Liver (tissue), 9 donors: ENCODE data around the gene LRIG1. TPM values are rescaled to one million over a fixed set of nuclear protein-coding genes. Genes with fewer than 3 reads are reported as not detected.

ENCODE experiments used
- DNase-seq: peaks from one replicate; pipeline ENCODE4 v3.0.0-alpha.2; 2017; ENCODE audit warnings: low spot score
- H3K27ac ChIP-seq, 2 donors: one replicate each; pipeline ENCODE4 v1.7.0; 2013; ENCODE audit warnings: inconsistent platforms in 2 of 2, low read length in 2 of 2, control low read depth in 1 of 2, low read depth in 1 of 2, mild to moderate bottlenecking in 1 of 2
- H3K27me3 ChIP-seq, 4 donors: one replicate each; pipeline versions ENCODE4 v1.6.1 to v1.7.0; 2013; ENCODE audit warnings: low read length in 3 of 4, inconsistent platforms in 1 of 4, mild to moderate bottlenecking in 1 of 4, moderate library complexity in 1 of 4; ENCODE audit not compliant: control insufficient read depth in 4 of 4, insufficient read depth in 4 of 4
- H3K36me3 ChIP-seq, 4 donors: one replicate each; pipeline versions ENCODE4 v1.6.1 to v1.7.0; 2013; ENCODE audit warnings: low read length in 3 of 4, mild to moderate bottlenecking in 3 of 4, low read depth in 1 of 4, moderate library complexity in 1 of 4; ENCODE audit not compliant: control insufficient read depth in 4 of 4, insufficient read depth in 3 of 4
- H3K4me1 ChIP-seq, 4 donors: one replicate each; pipeline versions ENCODE4 v1.6.1 to v1.7.0; 2013; ENCODE audit warnings: low read length in 3 of 4, mild to moderate bottlenecking in 3 of 4, moderate library complexity in 1 of 4; ENCODE audit not compliant: control insufficient read depth in 4 of 4, insufficient read depth in 4 of 4
- H3K4me3 ChIP-seq, 3 donors: one replicate each; pipeline versions ENCODE4 v1.6.1 to v1.7.0; 2013; ENCODE audit warnings: low read length in 3 of 3, control low read depth in 1 of 3, low read depth in 1 of 3, mild to moderate bottlenecking in 1 of 3
- H3K9ac ChIP-seq, 2 donors: one replicate each; pipeline ENCODE4 v1.7.0; 2013; ENCODE audit warnings: low read length in 2 of 2, mild to moderate bottlenecking in 2 of 2, moderate library complexity in 2 of 2, control low read depth in 1 of 2, low read depth in 1 of 2
- H3K9me3 ChIP-seq, 4 donors: one replicate each; pipeline versions ENCODE4 v1.6.1 to v1.7.0; 2013; ENCODE audit warnings: low read length in 3 of 4; ENCODE audit not compliant: control insufficient read depth in 4 of 4
- FOXA1 ChIP-seq: IDR thresholded peaks from 2 replicates; pipeline ENCODE4 v1.6.1; 2016; ENCODE audit warnings: antibody characterized with exemption
- FOXA2 ChIP-seq: IDR thresholded peaks from 2 replicates; pipeline ENCODE4 v1.6.1; 2016; ENCODE audit warnings: antibody characterized with exemption
- GABPA ChIP-seq, 2 donors: IDR thresholded peaks in 1 of 2; conservative IDR thresholded peaks in 1 of 2; 2 replicates each; pipeline ENCODE4 v1.6.1; 2016; ENCODE audit warnings: antibody characterized with exemption in 2 of 2, mild to moderate bottlenecking in 1 of 2, moderate library complexity in 1 of 2
- HNF4A ChIP-seq, 2 donors: conservative IDR thresholded peaks; 2 replicates each; pipeline ENCODE4 v1.6.1; 2016; ENCODE audit warnings: antibody characterized with exemption in 2 of 2, mild to moderate bottlenecking in 2 of 2
- HNF4G ChIP-seq: IDR thresholded peaks from 2 replicates; pipeline ENCODE4 v1.6.1; 2016; ENCODE audit warnings: antibody characterized with exemption
- JUND ChIP-seq, 2 donors: IDR thresholded peaks; 2 replicates each; pipeline ENCODE4 v1.6.1; 2016; ENCODE audit warnings: antibody characterized with exemption in 2 of 2
- RAD21 ChIP-seq, 2 donors: IDR thresholded peaks; 2 replicates each; pipeline ENCODE4 v1.6.1; 2016; ENCODE audit warnings: antibody characterized with exemption in 2 of 2, mild to moderate bottlenecking in 2 of 2
- RXRA ChIP-seq, 2 donors: IDR thresholded peaks; 2 replicates each; pipeline ENCODE4 v1.6.1; 2017 to 2018; ENCODE audit warnings: antibody characterized with exemption in 2 of 2, mild to moderate bottlenecking in 1 of 2
- TAF1 ChIP-seq: conservative IDR thresholded peaks from 2 replicates; pipeline ENCODE4 v1.6.1; 2016; ENCODE audit warnings: antibody characterized with exemption, mild to moderate bottlenecking
- WGBS: extraction: QIAGEN DNeasy Blood & Tissue Kit; methylation state at CpG from one replicate; pipeline ENCODE4 v1.1.7; 2013; 5-methylcytosine and 5-hydroxymethylcytosine counted together
- polyA plus RNA-seq, 2 donors: library from polyadenylated mRNA; stranded (reverse) in 1 of 2; unstranded in 1 of 2; fragments of 200-250 nt in 1 of 2; fragments of >200 nt in 1 of 2; fragmentation: Nextera tagmentation in 1 of 2; extraction: Ambion mirVana in 1 of 2; gene quantifications; one replicate each; pipeline versions ENCODE4 v1.2.1 to v1.2.3, GENCODE V29; 2013 to 2015
- total RNA-seq, 2 donors: library from RNA; depleted of rRNA; stranded (reverse); fragments of >200 nt; gene quantifications; one replicate each; pipeline ENCODE4 v1.2.3, GENCODE V29; 2014
- TF ChIP-seq, protein P1 (sequence below): IDR thresholded peaks from 2 replicates; pipeline ENCODE4 v1.6.1; 2016; ENCODE audit warnings: antibody characterized with exemption
- TF ChIP-seq, protein P2 (sequence below): IDR thresholded peaks from 2 replicates; pipeline ENCODE4 v1.6.1; 2016; ENCODE audit warnings: antibody characterized with exemption, mild to moderate bottlenecking
- TF ChIP-seq, protein P3 (sequence below): IDR thresholded peaks from 2 replicates; pipeline ENCODE4 v1.6.1; 2016; ENCODE audit warnings: antibody characterized with exemption
- TF ChIP-seq, protein P4 (sequence below): fragments of 150-350 bp; IDR thresholded peaks from 2 replicates; pipeline ENCODE4 v1.5.1; 2017; ENCODE audit warnings: improper control_type of control experiment, low read depth, low read length; ENCODE audit not compliant: missing input control
- donor health status: healthy.
- donor health status: healthy.
- donor health status: healthy.
- donor health status: healthy.
- donor health status: healthy.

LRIG1 gene
- total and polyA plus RNA-seq, 4 donors: 9.4 to 48.9 (median 12.9) TPM

DNA sequence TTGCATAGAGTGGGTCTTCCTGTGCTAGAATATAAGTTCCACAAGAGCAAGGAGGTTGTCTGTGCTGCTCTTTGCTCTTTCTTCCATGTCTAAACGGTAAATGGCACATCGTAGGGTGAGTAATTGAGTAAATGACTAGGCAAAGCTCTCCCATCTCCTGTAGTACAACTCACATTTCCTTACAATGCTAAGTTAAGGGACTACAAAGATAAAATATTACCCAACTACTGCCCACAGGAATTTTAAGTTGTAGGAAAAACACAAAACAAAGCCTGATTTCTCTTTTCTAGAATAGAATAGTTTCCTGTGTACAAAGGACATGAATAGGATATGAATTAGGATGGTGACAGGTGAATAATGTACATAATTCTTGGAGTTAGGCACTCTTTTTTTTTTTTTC lies 19.9 kb upstream of the LRIG1 start:
- TF ChIP-seq, protein P1, sequence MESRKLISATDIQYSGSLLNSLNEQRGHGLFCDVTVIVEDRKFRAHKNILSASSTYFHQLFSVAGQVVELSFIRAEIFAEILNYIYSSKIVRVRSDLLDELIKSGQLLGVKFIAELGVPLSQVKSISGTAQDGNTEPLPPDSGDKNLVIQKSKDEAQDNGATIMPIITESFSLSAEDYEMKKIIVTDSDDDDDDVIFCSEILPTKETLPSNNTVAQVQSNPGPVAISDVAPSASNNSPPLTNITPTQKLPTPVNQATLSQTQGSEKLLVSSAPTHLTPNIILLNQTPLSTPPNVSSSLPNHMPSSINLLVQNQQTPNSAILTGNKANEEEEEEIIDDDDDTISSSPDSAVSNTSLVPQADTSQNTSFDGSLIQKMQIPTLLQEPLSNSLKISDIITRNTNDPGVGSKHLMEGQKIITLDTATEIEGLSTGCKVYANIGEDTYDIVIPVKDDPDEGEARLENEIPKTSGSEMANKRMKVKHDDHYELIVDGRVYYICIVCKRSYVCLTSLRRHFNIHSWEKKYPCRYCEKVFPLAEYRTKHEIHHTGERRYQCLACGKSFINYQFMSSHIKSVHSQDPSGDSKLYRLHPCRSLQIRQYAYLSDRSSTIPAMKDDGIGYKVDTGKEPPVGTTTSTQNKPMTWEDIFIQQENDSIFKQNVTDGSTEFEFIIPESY: no peak
- TF ChIP-seq JUND (IDR thresholded peaks at IDR 0.05) (no peak), RXRA (IDR thresholded peaks at IDR 0.05) (no peak), RAD21 (IDR thresholded peaks at IDR 0.05) (no peak), TAF1 (no peak), HNF4A (conservative IDR thresholded peaks at IDR 0.05) (no peak), FOXA2 (no peak), HNF4G (no peak), GABPA (IDR thresholded peaks at IDR 0.05 in 1 of 2, conservative IDR thresholded peaks at IDR 0.05 in 1 of 2) (no peak)
- TF ChIP-seq, protein P2, sequence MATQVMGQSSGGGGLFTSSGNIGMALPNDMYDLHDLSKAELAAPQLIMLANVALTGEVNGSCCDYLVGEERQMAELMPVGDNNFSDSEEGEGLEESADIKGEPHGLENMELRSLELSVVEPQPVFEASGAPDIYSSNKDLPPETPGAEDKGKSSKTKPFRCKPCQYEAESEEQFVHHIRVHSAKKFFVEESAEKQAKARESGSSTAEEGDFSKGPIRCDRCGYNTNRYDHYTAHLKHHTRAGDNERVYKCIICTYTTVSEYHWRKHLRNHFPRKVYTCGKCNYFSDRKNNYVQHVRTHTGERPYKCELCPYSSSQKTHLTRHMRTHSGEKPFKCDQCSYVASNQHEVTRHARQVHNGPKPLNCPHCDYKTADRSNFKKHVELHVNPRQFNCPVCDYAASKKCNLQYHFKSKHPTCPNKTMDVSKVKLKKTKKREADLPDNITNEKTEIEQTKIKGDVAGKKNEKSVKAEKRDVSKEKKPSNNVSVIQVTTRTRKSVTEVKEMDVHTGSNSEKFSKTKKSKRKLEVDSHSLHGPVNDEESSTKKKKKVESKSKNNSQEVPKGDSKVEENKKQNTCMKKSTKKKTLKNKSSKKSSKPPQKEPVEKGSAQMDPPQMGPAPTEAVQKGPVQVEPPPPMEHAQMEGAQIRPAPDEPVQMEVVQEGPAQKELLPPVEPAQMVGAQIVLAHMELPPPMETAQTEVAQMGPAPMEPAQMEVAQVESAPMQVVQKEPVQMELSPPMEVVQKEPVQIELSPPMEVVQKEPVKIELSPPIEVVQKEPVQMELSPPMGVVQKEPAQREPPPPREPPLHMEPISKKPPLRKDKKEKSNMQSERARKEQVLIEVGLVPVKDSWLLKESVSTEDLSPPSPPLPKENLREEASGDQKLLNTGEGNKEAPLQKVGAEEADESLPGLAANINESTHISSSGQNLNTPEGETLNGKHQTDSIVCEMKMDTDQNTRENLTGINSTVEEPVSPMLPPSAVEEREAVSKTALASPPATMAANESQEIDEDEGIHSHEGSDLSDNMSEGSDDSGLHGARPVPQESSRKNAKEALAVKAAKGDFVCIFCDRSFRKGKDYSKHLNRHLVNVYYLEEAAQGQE: no peak
- TF ChIP-seq, protein P3, sequence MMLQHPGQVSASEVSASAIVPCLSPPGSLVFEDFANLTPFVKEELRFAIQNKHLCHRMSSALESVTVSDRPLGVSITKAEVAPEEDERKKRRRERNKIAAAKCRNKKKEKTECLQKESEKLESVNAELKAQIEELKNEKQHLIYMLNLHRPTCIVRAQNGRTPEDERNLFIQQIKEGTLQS: no peak
- TF ChIP-seq, protein P4, sequence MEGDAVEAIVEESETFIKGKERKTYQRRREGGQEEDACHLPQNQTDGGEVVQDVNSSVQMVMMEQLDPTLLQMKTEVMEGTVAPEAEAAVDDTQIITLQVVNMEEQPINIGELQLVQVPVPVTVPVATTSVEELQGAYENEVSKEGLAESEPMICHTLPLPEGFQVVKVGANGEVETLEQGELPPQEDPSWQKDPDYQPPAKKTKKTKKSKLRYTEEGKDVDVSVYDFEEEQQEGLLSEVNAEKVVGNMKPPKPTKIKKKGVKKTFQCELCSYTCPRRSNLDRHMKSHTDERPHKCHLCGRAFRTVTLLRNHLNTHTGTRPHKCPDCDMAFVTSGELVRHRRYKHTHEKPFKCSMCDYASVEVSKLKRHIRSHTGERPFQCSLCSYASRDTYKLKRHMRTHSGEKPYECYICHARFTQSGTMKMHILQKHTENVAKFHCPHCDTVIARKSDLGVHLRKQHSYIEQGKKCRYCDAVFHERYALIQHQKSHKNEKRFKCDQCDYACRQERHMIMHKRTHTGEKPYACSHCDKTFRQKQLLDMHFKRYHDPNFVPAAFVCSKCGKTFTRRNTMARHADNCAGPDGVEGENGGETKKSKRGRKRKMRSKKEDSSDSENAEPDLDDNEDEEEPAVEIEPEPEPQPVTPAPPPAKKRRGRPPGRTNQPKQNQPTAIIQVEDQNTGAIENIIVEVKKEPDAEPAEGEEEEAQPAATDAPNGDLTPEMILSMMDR: no peak
- Histone ChIP-seq H3K9ac (no peak overlapping the region), H3K36me3 (no peaks in the 10 kb centered on the region), H3K27ac (no peak overlapping the region), H3K9me3 (no peaks in the 10 kb centered on the region), H3K4me3 (no peak overlapping the region), H3K27me3 (no peaks in the 10 kb centered on the region), H3K4me1 (no peaks in the 10 kb centered on the region)
- no peak for DNase-seq
- 91% methylated on average over 2 of the region's 2 CpGs for WGBS

DNA sequence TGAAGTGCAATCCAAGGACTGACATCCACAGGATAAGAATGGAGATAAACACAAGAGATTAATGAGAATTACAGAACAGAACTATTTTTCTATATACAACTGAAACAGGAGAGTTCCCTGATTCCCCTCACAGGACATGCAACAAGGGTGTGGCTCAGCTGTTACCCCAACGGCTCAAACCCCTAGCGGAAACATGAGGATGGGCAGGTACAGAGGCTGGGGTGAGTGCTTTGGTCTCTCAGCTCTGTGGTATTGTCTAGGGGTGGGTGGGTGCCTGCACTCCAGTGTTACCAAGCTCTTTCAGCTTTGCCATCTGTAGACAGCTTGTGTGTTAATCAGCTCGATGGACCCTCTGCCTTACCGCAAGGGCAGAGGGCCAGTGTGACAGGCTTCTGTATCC lies 17.8 kb upstream of the LRIG1 start:
- 89% methylated on average over 4 of the region's 4 CpGs for WGBS
- Histone ChIP-seq H3K9me3 (no peaks in the 10 kb centered on the region), H3K4me1 (no peaks in the 10 kb centered on the region), H3K27me3 (no peaks in the 10 kb centered on the region), H3K27ac (no peak overlapping the region), H3K9ac (no peak overlapping the region), H3K4me3 (no peak overlapping the region), H3K36me3 (no peaks in the 10 kb centered on the region)
- TF ChIP-seq FOXA2 (no peak), RXRA (IDR thresholded peaks at IDR 0.05) (no peak), FOXA1 (no peak)
- DNase-seq: no peak
